GM18873 (cell line): ENCODE measurements around the gene ACKR2.
A peak's percentile ranks its signal among the peaks of the same experiment; 100 is the strongest.
"Not testable (repeated sequence)": the region's sequence is repeated elsewhere in the genome, so short reads cannot be mapped to it uniquely, and the experiment has no call there.

Experiments
- ATAC-seq: cut with Tn5 transposase; IDR thresholded peaks from one replicate; pipeline ENCODE4 v1.9.1; 2021; ENCODE audit warnings: mild to moderate bottlenecking, moderate library complexity, moderate number of reproducible peaks; ENCODE audit not compliant: unreplicated experiment, low FRiP score

Gene ACKR2

GRCh38 chr3:42880601-42881451 lies 71.6 kb downstream of the ACKR2 start:
- peak; percentile 90 for ATAC-seq

DNA sequence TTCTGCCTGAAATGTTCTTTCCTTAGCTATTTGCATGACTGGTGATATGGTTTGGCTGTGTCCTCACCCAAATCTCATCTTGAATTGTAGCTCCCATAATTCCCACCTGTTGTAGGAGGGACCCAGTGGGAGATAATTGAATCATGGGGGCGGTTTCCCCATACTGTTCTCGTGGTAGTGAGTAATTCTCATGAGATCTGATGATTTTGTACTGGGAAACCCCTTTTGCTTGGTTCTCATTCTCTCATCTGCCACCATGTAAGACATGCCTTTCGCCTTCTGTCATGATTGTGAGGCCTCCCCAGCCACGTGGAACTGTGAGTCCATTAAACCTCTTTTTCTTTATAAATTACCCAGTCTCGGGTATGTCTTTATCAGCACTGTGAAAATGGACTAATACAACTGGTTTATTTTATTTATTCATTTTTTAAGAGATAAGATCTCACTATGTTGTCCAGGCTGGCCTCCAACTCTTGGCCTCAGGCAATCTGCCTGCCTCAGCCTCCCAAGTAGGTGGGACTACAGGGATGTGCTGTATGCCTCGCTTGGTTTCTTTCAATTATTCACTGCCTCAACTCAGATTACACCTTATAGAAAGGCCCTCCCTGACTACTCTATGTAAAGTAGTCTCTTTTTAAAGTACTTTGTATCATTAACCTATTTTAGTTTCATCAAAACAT lies 74.1 kb downstream of the ACKR2 start:
- ATAC-seq = not testable (repeated sequence)

- no peak for ATAC-seq
These were observed 75.1 kb downstream of the ACKR2 start for GRCh38 chr3:42884324-42884723.

- ATAC-seq = no peak
These were observed 77.1 kb downstream of the ACKR2 start for GRCh38 chr3:42886294-42886822.

- no peak for ATAC-seq
These were observed 77.8 kb downstream of the ACKR2 start for GRCh38 chr3:42887084-42887483.

- no peak for ATAC-seq
These were observed 81.8 kb downstream of the ACKR2 start for GRCh38 chr3:42891042-42891441.

DNA sequence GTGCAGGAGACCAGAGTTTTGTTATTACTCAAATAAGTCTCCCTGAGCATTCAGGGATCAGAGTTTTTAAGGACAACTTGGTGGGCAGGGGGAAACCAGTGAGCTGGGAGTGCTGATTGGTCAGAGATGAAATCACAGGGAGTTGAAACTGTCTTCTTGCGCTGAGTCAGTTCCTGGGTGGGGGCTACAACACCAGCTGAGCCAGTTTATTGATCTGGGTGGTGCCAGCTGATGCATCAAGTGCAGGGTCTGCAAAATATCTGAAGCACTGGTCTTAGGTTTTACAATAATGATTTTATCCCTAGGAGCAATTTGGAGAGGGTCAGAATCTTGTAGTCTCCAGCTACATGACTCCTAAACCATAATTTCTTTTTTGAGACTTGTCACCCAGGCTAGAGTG lies 82.9 kb downstream of the ACKR2 start:
- no peak for ATAC-seq

DNA sequence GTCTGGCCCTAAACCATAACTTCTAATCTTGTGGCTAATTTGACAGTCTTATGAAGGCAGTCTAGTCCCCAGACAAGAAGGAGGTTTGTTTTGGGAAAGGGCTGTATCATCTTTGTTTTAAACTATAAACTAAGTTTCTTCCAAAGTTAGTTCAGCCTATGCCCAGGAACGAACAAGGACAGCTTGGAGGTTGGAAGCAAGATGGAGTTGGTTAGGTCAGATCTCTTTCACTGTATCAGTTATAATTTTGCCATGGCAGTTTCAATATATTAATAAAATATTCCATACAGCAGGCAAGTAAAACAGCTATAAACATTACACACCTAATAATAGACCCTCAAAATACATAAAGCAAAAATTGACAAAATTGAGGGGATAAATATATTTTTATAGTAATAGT lies 83.6 kb downstream of the ACKR2 start:
- ATAC-seq = no peak

DNA sequence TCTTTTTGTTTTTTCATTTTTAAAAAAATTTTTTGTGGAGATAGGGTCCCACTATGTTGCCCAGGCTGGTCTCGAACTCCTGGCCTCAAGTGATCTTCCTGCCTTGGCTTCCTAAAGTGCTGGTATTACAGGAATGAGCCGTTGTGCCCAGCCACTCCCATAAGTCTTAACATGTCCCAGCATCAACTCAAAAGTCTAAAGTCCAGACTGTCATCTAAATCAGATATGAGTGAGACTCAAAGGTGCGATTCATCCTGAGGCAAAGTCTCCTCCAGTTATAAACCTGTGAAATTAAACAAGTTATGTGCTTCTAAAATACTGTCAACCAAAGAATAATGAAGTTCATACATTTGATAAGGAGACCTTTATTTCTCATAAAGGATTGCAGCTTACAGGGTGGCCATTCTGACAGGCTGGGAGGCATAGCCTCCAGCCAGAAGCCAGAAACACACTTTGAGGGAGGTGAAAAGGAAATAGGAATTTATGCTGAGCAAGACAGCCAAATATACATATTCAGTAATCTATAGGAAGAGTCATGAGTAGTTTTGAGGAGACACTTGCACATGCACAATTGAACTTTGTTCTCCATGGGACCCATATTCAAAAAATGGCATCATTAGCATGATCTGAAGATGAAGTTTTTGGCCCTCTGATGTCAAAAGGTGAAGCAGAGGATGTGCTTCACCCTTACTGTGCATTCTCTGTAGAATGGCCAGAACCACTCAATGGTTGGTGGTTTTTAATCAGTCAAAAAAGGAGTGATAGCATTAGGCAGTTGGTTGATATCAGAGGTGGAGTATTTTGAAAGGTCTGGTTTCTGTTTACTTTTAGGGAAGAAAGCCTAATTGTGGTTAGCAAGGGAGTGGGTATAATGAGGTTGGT lies 85.7 kb downstream of the ACKR2 start:
- ATAC-seq = no peak

- ATAC-seq = no peak
These were observed 86.3 kb downstream of the ACKR2 start for GRCh38 chr3:42895580-42895868.

DNA sequence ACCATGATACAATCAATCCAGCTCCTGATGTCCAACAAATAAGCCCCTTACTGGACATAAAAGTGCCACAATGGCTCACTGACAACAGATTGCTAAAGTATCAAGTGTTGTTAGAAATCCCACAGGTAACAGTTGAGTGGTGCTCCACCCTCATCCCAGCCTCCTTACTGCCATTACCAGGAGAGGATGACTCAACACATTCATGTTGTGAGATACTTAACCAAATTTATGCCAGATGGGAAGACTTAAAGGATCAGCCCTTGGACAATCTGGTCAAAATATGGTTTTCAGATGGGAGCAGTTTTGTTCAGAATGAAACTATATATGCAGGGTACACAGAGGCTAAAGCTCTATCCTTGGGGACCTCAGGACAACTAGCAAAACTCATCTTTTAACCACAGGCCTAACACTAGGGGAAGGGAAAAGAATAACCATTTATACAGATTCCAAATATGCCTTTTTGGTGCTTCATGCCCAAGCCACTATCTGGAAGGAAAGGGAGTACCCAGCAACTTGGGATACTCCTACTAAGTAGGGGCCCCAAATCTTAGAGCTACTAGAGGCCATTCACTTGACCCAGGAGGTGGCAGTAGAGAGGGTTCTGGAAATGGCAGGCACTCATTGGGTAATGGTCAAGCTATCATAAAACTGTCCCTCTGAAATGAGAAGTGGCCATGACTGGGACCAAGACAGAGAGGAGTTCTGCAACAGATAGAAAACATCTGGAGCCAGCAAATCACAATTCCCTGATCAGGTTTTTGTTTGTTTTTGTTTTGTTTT lies 89.8 kb downstream of the ACKR2 start:
- no peak for ATAC-seq

- no peak for ATAC-seq
These were observed 91.2 kb downstream of the ACKR2 start for GRCh38 chr3:42900226-42901072.

DNA sequence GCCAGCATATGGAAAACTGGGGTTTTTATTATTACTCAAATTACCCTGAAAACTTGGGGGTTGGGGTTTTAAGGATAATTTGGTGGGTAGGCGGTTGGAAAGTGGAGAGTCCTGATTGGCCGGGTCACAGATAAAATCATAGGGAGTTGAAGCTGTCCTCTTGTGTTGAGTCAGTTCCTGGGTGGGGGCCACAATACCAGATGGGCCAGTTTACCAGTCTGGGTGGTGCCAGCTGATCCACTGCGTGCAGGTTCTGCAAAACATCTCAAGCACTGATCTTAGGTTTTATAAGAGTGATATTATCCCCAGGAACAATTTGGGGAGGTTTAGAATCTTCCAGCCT lies 91.8 kb downstream of the ACKR2 start:
- no peak for ATAC-seq

DNA sequence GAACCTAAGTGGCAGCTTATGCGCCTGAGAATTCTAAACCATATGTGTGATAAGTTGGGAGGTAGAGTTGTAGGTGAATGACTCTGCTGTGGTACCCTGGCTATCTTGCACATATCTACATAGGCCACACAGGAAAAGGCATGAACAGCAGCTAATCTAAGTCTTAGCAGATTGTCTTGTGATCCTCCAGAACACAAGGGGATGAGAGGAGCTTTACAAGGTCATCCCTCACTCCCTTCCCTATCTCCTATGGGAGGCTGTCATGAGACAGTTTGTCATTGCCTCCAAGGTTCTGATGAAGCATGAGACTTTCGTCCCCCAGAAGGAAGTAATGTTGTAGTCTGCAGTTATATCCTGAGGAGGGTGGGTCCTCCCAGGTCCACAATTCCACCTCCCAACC lies 93.0 kb downstream of the ACKR2 start:
- no peak for ATAC-seq

DNA sequence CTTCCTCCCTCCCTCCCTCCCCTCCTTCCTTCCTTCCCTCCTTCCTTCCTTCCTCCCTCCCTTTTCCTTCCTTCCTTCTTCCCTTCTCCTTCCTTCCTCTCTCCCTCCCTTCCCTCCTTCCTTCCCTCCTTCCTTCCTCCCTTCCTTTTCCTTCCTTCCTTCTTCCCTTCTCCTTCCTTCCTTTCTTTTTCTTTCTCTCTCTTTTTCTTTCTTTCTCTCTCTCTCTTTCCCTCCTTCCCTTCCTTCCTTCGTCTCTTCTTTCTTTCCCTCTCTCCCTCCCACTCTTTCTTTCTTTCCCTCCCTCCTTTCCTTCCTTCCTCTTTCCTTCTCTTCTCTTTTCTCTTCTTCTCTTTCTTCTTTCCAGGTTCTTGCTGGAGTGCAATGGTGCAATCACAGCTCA lies 94.8 kb downstream of the ACKR2 start:
- ATAC-seq = no peak

- ATAC-seq = no peak
These were observed 96.5 kb downstream of the ACKR2 start for GRCh38 chr3:42905740-42906069.

GRCh38 chr3:42906070-42906847 lies 97.0 kb downstream of the ACKR2 start, which contains the start of gene ZNF662:
ZNF662 (plus strand) TSS chr3:42906142; CDS start chr3:42908115, 1,973 bp downstream.
- no peak for ATAC-seq

DNA sequence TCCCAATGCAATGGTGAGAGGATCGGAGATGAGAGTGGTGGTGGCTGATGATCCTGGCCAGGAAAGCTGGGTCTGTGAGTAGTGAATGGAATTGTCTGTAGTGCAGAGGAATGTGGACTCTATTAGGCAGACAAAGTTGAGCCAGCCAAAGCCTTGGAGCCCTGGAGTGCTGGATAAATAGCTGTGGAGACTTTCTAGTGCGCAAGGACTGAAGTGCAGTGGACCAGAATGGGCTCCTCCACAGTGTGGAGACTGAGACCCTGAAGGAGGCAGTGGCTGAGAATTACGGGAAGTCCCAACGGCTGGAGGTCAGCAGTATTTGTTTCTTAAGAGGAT lies 97.6 kb downstream of the ACKR2 start:
- ATAC-seq = no peak

GRCh38 chr3:42908675-42909074 lies 99.4 kb downstream of the ACKR2 start:
- no peak for ATAC-seq
